Natural killer cell (primary cell): ENCODE measurements around the gene TMEM202. TPM values are rescaled to one million over a fixed set of nuclear protein-coding genes. Genes with fewer than 3 reads are reported as not detected.
"Not testable (repeated sequence)": the region's sequence is repeated elsewhere in the genome, so short reads cannot be mapped to it uniquely, and the experiment has no call there.

Experiments used
- ATAC-seq, 3 donors: fragments of 150-1000 bp in 2 of 3; fragments of 200-7000 bp in 1 of 3; cut with Tn5 transposase; 1 replicate in 1 of 3; 2 replicates in 2 of 3; pipeline ENCODE4 v1.10.0; 2021; ENCODE audit warnings: mild to moderate bottlenecking in 2 of 3, moderate library complexity in 2 of 3
- DNase-seq, 2 donors: peaks; one replicate each; pipeline versions ENCODE4 v3.0.0 to v3.0.0-alpha.2; 2013 to 2021; ENCODE audit warnings: mixed read lengths in 1 of 2
- H3K27ac ChIP-seq: one replicate; pipeline ENCODE4 v1.5.1; 2013; ENCODE audit warnings: mild to moderate bottlenecking, low read length
- H3K27me3 ChIP-seq: one replicate; pipeline ENCODE4 v1.6.1; 2013; ENCODE audit warnings: low read length; ENCODE audit not compliant: control insufficient read depth, insufficient read depth
- H3K36me3 ChIP-seq: one replicate; pipeline ENCODE4 v1.6.1; 2013; ENCODE audit warnings: low read length; ENCODE audit not compliant: control insufficient read depth, insufficient read depth
- H3K4me1 ChIP-seq: one replicate; pipeline ENCODE4 v1.6.1; 2013; ENCODE audit warnings: low read length; ENCODE audit not compliant: control insufficient read depth, insufficient read depth
- H3K4me3 ChIP-seq: one replicate; pipeline ENCODE4 v1.5.1; 2013; ENCODE audit warnings: low read length
- H3K9me3 ChIP-seq: one replicate; pipeline ENCODE4 v1.6.1; 2013; ENCODE audit warnings: low read length; ENCODE audit not compliant: control insufficient read depth, insufficient read depth
- H3K27ac Mint-ChIP-seq, 2 donors: one replicate each; pipeline ENCODE4 v1.8.0; 2022; ENCODE audit warnings: mild to moderate bottlenecking in 2 of 2, mixed read lengths in 2 of 2, moderate library complexity in 1 of 2
- H3K27me3 Mint-ChIP-seq, 2 donors: one replicate each; pipeline ENCODE4 v1.8.0; 2022; ENCODE audit warnings: low read depth in 2 of 2, mixed read lengths in 2 of 2
- H3K36me3 Mint-ChIP-seq: one replicate; pipeline ENCODE4 v1.8.0; 2022; ENCODE audit warnings: mixed read lengths
- H3K4me1 Mint-ChIP-seq, 2 donors: one replicate each; pipeline ENCODE4 v1.8.0; 2022; ENCODE audit warnings: mixed read lengths in 2 of 2
- H3K4me3 Mint-ChIP-seq: one replicate; pipeline ENCODE4 v1.8.0; 2022; ENCODE audit warnings: mild to moderate bottlenecking, moderate library complexity, mixed read lengths
- H3K9me3 Mint-ChIP-seq, 2 donors: one replicate each; pipeline ENCODE4 v1.8.0; 2022; ENCODE audit warnings: mixed read lengths in 2 of 2
- WGBS: methylation state at CpG from one replicate; pipeline ENCODE4 v1.1.7; 2013; ENCODE audit warnings: missing lambda C conversion rate; ENCODE audit not compliant: insufficient coverage; 5-methylcytosine and 5-hydroxymethylcytosine counted together
- intact Hi-C: fragments of 100-400 bp; cut with micrococcal nuclease; formaldehyde crosslinking; loops from one replicate; pipeline ENCODE4 v1.14.2; 2022
- total RNA-seq, 4 donors: library from RNA; stranded (reverse); fragments of 120-200 nt in 1 of 4; gene quantifications; one replicate each; pipeline versions ENCODE4 v1.2.3 to v1.2.4, GENCODE V29; 2013 to 2022
- TF ChIP-seq, protein P1 (sequence below): fragments of 200-600 bp; IDR thresholded peaks from one replicate; pipeline ENCODE4 v1.8.0; 2022; ENCODE audit warnings: antibody characterized with exemption

TMEM202 gene
- total RNA-seq, 3 donors from 2014 or later (not counting 1 experiment from before 2014, with no cell fraction given): not detected

DNA sequence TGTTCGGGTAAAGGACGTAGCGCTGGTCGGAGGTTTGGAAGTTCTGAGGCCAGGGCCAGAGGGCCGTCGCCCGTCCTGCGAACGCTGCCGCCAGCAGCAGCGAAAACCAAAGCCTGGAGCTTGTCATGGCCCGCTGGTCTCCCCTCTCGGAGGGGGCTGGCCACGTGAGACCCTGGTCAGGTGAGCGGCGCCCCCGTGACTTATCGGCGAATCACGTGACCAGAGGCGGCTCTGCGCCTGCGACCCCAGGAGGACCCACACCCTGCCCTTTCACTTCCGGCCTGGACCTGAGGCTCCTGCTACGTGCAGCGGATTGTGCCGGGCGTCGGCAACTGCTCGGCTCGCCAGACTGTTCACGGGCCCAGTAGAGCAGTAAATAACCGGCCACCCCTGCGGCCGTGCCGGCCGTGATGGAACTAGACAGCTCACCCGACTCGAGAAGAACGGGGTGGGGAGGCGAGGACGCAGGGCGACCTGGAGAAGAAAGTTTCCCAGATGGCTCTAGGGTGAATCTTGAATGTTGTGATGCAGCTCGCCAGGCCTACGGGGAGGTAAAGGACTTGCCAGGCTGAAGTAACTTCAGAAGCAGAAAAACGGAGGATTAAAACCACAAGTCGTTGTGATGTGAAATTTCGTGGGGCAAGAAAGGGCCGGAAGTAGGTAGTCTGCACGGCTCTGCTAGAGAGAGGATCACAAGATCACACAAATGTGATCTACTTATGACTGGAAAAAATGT, 22.1 kb upstream of the TMEM202 start, which contains the start of gene HEXA:
HEXA (minus strand) TSS at position 169 of the 736 bp plus-strand sequence; CDS start at position 127, 42 bp downstream.
- WGBS: under 1% methylated on average over 50 of the region's 50 CpGs
- Histone ChIP-seq H3K4me1 (peaks cover 25% of the 10 kb centered on the region), H3K9me3 (no peaks in the 10 kb centered on the region), H3K27me3 (no peaks in the 10 kb centered on the region), H3K4me3 (peak within 1 kb of the TSS; percentile 90), H3K27ac (peak within 1 kb of the TSS; percentile 86), H3K36me3 (peaks cover under 1% of the 10 kb centered on the region)
- TF ChIP-seq, protein P1, sequence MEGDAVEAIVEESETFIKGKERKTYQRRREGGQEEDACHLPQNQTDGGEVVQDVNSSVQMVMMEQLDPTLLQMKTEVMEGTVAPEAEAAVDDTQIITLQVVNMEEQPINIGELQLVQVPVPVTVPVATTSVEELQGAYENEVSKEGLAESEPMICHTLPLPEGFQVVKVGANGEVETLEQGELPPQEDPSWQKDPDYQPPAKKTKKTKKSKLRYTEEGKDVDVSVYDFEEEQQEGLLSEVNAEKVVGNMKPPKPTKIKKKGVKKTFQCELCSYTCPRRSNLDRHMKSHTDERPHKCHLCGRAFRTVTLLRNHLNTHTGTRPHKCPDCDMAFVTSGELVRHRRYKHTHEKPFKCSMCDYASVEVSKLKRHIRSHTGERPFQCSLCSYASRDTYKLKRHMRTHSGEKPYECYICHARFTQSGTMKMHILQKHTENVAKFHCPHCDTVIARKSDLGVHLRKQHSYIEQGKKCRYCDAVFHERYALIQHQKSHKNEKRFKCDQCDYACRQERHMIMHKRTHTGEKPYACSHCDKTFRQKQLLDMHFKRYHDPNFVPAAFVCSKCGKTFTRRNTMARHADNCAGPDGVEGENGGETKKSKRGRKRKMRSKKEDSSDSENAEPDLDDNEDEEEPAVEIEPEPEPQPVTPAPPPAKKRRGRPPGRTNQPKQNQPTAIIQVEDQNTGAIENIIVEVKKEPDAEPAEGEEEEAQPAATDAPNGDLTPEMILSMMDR: no peak
- Mint-ChIP-seq H3K36me3 (no peaks in the 10 kb centered on the region), H3K4me1 (peaks cover 35 to 43% of the 10 kb centered on the region in 2 donors), H3K27me3 (no peaks in the 10 kb centered on the region), H3K27ac (peak within 1 kb of the TSS; percentile 96 to 99), H3K4me3 (peak within 1 kb of the TSS; percentile 98), H3K9me3 (no peaks in the 10 kb centered on the region)
- intact Hi-C loops: loop anchor here (2.0 to 10.0 kb wide), 3 partner anchors 99 to 409 kb away; partner anchors contain the start of genes ADPGK and ARIH1
- peak; percentile 96 to 99 for DNase-seq
- ATAC-seq: peak; percentile 77 to 92 (median 86)

DNA sequence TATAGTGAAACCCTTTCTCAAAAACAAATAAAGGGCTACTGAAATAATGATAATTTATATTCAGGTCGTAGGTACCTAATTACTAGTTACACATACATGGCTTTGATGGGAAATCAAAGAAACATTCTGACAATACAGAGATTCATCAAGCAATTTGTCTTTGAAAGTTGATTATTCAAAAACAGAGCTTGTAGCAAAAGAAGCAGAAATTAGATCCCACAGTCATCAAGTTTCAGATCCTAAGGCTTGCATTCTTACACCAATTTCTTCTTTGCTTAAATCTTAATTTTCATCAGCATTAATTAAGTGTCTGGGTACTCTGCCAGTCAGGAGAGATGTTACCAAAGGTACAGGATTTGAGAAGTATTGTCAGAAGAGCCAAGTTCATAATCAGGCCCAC, 20.8 kb upstream of the TMEM202 start:
- ATAC-seq (no peak), DNase-seq (no peak)
- H3K27me3 ChIP-seq: no peaks in the 10 kb centered on the region
- H3K27ac ChIP-seq: peak overlapping the region; percentile 86
- H3K4me3 ChIP-seq: no peak overlapping the region
- no peaks in the 10 kb centered on the region for H3K9me3 ChIP-seq
- no peaks in the 10 kb centered on the region for H3K9me3 Mint-ChIP-seq
- intact Hi-C loops: loop anchor here (2.0 to 10.0 kb wide), 3 partner anchors 97 to 407 kb away; partner anchors contain the start of genes ADPGK and ARIH1
- no CpG with 5 or more reads among the region's 1 CpG for WGBS
- H3K4me1 ChIP-seq: peaks cover 22% of the 10 kb centered on the region
- H3K4me1 Mint-ChIP-seq: peaks cover 34 to 42% of the 10 kb centered on the region in 2 donors
- no peaks in the 10 kb centered on the region for H3K36me3 Mint-ChIP-seq
- peak overlapping the region; percentile 96 to 99 for H3K27ac Mint-ChIP-seq
- no peaks in the 10 kb centered on the region for H3K36me3 ChIP-seq
- TF ChIP-seq, protein P1: no peak
- no peaks in the 10 kb centered on the region for H3K27me3 Mint-ChIP-seq
- no peak overlapping the region for H3K4me3 Mint-ChIP-seq

DNA sequence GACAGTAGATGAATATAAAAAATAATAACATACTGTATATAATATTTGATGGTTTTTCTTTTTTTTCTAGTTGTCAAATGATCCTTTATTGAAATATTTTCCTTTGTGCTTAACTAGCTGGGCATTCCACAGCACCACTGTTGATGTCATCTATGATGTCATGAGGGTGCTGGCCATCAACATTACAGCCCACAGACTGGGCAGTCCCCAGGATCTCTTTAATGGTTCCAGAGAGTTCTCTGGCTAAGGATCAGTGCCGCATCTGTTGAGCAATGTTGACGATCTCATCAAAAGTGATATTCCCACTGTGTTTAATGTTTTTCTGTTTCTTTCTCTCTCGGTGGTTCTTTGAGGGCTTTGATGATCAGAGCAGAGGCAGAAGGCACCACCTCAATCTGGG, 19.0 kb upstream of the TMEM202 start:
- WGBS: 98% methylated on average over 3 of the region's 3 CpGs
- H3K4me3 ChIP-seq, H3K27ac ChIP-seq, H3K27me3 ChIP-seq, H3K4me3 Mint-ChIP-seq, H3K27me3 Mint-ChIP-seq, DNase-seq, H3K36me3 ChIP-seq, H3K36me3 Mint-ChIP-seq, H3K9me3 Mint-ChIP-seq, H3K27ac Mint-ChIP-seq, ATAC-seq, H3K9me3 ChIP-seq: not testable (repeated sequence)
- peaks cover 29 to 35% of the 10 kb centered on the region in 2 donors for H3K4me1 Mint-ChIP-seq
- H3K4me1 ChIP-seq: peaks cover 15% of the 10 kb centered on the region
- intact Hi-C loops: loop anchor here (5.0 to 10.0 kb wide), 2 partner anchors 152 to 406 kb away; partner anchors contain the start of gene ADPGK

DNA sequence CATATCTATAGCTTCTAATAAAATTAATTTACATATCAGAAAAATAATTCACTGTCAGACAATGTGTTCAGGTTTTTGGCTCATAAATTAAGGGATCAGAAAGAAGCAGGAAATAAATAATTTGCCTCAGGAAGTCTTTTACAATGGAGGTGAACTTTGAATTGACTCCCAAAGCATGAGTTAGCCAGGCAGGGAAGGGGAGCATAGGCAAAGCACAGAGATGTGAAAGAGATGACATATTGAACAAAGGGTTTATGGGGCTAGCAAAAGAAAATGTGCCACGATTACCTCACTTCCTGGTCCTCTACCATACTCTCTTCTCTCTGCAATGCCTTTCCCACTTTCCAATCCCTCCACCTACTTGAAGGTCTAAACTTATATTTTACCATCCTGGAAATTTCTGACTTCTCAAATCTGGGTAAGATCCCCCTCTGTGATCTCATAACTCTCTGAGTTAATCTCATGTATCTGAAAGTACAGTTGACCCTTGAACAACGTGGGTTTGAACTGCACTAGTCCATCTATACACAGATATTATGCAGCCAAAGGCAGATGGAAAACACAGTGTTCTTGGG, 18.2 kb upstream of the TMEM202 start:
- H3K27ac Mint-ChIP-seq: no peak overlapping the region
- Histone ChIP-seq H3K36me3 (no peaks in the 10 kb centered on the region), H3K9me3 (no peaks in the 10 kb centered on the region), H3K27me3 (no peaks in the 10 kb centered on the region), H3K4me1 (peaks cover 11% of the 10 kb centered on the region), H3K27ac (no peak overlapping the region), H3K4me3 (no peak overlapping the region)
- peaks cover 8 to 14% of the 10 kb centered on the region in 2 donors for H3K27me3 Mint-ChIP-seq
- intact Hi-C loops: loop anchor here (5.0 to 10.0 kb wide), 2 partner anchors 153 to 405 kb away; partner anchors contain the start of gene ADPGK
- H3K9me3 Mint-ChIP-seq: no peaks in the 10 kb centered on the region
- ATAC-seq (no peak), DNase-seq (no peak)
- no peaks in the 10 kb centered on the region for H3K36me3 Mint-ChIP-seq
- 70% methylated on average over 2 of the region's 2 CpGs for WGBS
- H3K4me1 Mint-ChIP-seq: peaks cover 21 to 26% of the 10 kb centered on the region in 2 donors
- no peak overlapping the region for H3K4me3 Mint-ChIP-seq
- TF ChIP-seq, protein P1: no peak
